CD4-positive, alpha-beta T cell treated with Interleukin-6 for 4 hours (primary cell): ENCODE data around the gene CEACAM16.

ENCODE experiments used
- DNase-seq: peaks from one replicate; pipeline ENCODE4 v3.0.0-alpha.2; 2020; ENCODE audit warnings: mixed read lengths

CEACAM16 gene

DNA sequence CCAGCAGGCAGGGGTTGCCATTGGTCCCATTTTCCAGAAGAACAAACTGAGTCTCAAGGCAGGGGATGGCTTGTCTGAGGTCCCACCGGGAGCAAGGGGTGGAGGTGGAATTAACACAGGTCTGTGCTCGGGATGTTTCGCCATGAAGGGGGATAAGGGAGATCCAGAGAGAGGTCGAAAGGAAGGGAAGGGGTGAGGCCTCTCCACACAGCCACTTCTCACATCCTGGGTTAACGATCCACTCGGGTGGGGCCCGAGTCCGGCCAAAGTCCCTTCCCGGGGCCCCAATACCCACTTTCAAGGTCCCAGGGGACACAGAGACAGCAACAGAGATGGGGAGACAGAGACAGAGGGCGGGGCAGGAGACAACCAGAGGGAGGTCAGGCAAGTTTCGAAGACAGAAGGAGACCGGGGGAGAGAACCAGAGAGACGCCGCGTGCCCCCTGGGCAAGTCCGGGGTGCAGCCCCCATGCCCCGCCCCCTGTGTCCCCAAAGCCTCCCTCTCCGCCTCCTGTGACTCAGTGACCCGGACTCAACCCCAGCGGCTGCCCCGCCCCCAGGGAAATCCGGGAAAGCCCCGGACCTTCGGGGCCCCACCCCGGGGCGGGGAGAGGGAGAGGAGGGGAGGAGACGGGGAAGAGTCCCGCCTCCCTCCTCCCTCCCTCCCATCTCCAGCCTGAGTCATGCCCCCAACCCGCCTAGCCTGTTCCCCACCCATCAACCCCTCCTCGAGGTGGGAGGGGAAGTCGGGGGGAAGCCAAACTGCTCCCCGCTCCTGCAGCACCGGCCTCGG, 48.2 kb downstream of the CEACAM16 start:
- DNase-seq: peak; percentile 96

DNA sequence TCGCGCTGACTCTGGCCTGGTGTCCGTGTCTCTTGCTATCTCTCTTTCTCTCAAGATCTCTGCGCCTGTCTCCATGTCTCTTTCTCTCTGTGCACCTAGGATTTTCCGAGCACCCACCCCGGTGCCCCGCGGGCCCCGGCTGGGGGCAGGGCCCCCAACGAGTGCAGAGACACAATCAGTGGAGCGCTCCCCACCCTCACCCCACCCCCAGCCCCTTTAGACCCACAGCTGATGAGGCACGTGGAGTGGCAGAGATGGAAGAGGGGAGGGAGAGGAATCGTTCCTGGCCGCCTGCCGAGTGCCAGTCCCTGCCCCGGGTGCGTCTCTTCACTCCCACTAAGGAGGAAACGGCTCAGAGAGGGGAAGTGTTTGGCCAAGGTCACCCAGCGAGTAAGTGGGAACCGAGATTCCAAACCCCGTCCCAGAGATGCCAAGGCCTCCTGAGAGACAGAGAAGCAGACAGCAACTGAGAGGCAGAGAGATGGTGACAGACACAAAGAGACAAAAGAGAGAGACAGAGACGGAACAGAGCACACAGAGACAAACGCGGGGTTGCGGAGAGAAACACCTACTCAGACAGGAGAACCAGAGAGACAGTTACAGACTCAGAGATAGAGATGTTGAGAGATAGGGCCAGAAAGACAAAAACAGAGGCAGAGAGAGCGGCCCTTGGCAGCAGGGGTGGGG, 48.9 kb downstream of the CEACAM16 start:
- DNase-seq: no peak

GRCh38 chr19:44748426-44749254, 49.7 kb downstream of the CEACAM16 start, which contains the start of gene BCL3:
Gene BCL3, plus strand, starts transcription at chr19:44748708. Its CDS starts 83 bp downstream, at chr19:44748791.
- DNase-seq: peak; percentile 86

DNA sequence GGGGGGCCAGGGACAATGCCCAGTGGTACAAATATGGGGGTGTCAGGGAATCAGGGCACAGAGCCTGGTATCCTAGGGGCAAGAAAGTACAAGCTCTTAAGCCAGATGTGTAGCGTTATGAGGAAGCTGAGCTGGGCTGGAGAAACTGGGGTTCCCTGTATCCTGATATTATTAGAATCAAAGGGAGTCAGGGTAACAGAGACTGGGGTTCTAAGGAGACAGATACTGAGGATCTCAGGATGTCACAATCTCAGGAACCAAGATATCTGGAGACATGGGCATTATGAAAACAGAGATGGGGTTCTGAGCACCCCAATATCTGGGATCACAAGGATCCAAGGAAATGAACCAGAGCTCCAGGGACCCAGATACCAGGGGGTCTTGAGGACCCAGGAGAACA, 50.3 kb downstream of the CEACAM16 start:
- DNase-seq: no peak

- no peak for DNase-seq
Measured at GRCh38 chr19:44749994-44750393, 51.0 kb downstream of the CEACAM16 start.

GRCh38 chr19:44752123-44752815, 53.3 kb downstream of the CEACAM16 start:
- DNase-seq: no peak

DNA sequence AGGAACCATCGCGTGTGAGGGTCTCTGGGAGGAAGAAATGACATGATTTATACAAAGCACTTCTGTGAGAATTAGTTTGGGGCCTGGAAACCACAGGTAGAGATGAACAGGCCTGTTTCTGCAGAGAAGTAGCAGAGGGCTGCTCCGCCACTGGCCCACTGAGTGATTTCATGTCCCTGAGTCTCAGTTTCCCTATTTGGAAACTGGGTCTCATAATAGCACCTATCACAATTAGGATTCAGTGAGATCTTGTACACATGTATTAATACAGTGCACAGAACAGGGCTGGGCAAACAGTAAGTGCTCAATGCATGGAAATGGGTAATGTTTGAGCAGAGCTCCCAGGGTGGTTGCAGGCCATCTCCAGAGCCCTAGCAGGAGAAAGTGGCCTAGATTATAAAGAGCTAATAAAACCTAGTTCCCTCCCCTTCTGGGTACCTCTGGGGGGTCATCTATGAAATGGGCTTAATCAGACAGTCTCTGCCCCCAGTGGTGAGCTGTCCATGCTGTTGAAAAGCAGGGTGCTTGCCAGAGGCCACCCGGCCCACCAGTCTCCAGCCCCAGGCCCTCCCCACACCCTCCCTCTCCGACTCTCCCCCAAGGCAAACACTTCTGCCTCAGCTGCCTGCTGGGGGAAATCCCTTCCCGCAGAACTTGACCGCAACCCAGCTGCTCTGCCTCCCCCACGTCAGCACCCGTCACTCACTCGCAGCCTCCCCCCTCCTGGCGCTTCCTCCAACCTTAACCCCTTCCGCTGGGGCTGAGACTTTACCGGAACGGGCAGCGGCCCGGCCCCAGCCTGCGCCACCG, 54.1 kb downstream of the CEACAM16 start:
- DNase-seq: peak; percentile 94

DNA sequence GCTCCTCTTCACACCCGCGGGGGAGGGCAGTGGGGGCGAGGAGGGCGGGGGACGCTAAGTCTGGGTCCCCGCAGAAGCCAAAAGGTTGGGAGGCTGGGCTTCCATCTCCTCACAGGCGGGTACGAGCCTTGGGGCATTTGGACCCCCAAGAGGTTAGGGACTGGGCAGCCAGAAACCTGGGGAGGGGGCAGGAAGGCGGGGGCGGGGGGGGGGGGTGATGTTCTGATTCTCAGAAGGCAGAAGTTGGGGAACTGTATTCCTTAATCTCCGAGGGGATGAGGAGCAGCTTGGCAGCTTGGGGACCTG, 54.6 kb downstream of the CEACAM16 start:
- no peak for DNase-seq

DNA sequence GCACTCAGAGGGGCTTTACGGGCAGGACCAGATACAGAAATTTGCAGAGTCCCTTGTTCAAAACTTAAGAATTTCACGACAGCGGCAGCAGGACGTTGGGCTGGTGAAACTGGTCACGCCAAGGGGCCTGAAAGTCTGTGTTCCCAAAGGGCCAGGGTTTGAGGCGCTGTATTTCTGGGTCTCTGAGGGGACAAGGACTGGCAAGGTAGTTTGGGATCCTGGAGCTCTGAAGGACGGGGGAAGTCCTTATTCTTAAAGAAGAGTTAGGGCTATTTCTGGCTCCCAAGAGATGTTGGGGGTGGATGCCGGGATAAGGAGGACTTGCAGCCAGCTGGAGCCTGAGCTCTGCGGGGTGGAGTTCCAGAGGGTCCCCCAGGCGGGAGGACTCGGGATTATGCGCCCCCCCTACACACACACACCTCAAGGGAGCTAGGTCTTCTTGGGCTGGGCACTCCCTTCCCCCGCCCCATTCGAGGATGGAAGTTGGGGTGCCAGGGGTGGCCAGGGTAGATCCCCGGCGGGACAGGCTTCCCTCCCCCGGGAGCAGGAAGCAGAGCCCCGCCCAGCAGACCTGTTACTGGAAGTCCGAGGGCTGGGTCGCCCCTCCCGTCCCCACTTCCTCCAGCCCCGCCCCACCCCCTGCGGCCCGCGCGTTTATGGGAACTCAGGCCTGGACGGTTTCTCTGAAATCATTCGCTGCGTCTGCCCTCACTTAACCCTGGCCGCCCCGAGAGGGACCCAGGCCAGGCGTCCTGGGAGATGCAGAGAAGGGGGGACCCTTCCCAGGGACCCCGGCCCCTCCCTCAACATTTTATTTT, 55.2 kb downstream of the CEACAM16 start:
- peak; percentile 87 for DNase-seq

DNA sequence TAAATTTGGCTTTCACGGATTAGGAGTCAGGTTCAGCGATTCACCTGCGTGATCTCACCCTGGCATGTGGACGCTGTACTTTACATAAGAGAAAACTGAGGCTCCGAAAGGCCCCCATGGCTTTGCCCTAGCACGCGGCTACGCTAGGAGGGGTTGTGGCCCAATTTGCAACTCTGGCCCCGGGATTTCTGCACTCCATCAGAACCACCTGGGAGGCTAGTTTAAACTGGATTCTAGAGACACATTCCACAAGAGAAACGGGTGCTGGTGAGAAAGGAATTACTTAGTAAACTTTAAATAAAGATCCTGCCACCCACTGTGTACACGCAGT, 55.8 kb downstream of the CEACAM16 start:
- no peak for DNase-seq

DNA sequence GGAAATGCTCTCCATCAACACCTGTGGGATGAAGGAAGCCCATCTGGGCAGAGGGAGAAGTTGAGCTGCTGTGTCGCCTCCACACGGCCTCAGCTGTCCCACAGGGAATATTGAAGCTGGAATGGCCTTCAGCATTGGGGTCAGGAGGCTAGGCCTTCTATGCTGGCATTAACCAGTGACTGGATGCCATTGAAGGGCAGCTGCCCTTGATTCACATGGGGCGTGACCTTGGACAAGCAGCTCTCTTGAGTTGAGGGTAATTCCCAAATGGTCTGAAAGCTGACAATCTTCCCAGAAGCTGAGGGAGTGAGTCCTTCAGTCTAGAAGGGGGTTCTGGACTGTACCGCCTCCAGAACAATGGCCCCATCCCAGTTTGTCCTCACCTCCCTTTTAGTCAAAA, 56.3 kb downstream of the CEACAM16 start:
- DNase-seq: no peak

- DNase-seq: no peak
Measured at GRCh38 chr19:44756089-44756562, 57.2 kb downstream of the CEACAM16 start.

DNA sequence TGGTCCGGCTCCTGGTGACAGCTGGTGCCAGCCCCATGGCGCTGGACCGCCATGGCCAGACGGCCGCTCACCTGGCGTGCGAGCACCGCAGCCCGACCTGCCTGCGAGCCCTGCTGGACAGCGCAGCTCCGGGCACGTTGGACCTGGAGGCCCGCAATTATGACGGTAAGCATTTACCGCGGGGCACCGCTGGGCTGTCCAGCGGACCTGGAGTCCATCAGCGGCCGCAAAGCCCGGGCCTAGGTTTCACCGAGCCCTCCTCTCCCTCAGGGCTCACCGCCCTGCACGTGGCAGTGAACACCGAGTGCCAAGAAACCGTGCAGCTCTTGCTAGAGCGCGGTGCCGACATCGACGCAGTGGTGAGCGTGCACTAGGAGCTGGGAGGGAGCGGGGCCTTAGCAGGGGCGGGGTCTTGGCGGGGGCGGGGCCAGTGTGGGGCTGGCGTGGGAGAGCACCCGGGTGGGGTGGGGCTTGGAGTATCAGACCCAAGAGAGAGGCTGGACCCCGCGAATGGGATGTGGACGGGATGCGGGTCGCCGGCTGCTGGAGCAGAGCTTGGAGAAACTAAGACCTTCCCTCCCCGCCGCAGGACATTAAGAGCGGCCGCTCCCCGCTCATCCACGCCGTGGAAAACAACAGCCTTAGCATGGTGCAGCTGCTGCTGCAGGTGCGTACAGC, 58.2 kb downstream of the CEACAM16 start:
- DNase-seq: no peak

GRCh38 chr19:44757735-44758505, 59.0 kb downstream of the CEACAM16 start:
- no peak for DNase-seq

- no peak for DNase-seq
Measured at GRCh38 chr19:44758596-44758995, 59.6 kb downstream of the CEACAM16 start.

DNA sequence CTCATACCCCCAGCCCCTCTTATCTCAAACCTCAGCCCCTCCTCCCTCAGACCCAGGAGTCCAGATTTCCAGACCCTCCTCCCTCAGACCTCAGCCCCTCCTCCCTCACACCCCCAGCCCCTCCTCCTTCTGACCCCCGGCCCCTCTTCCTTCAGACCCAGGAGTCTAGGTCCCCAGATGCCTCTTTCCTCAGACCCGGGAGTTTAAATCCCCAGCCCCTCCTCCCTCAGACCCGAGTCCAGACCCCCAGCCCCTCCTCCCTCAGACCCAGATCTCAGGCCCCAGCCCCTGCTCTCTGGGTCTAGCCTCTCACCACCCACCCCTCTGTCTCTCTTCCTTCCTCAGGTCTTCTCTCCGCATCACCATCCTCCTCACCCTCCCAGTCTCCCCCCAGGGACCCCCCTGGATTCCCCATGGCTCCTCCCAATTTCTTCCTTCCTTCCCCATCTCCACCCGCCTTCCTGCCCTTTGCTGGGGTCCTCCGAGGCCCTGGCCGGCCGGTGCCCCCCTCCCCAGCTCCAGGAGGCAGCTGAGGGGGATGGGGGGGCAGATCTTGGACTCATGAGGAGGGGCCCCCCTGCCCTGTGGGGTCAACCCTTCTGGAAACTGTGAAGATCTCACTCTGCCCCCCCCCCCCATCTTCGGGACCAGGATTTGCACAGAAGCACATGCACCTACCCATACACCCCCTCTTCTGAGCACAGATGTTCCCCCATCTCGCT, 60.3 kb downstream of the CEACAM16 start:
- DNase-seq: no peak
